Right forelimb (tissue), 1 donor: ENCODE data around the gene KCNN1.
A peak's percentile ranks its signal among the peaks of the same experiment; 100 is the strongest.
"Not testable (repeated sequence)": the region's sequence is repeated elsewhere in the genome, so short reads cannot be mapped to it uniquely, and the experiment has no call there.

ENCODE experiments used
- DNase-seq: peaks from one replicate; pipeline ENCODE4 v3.0.0-alpha.2; 2018

KCNN1 gene

DNA sequence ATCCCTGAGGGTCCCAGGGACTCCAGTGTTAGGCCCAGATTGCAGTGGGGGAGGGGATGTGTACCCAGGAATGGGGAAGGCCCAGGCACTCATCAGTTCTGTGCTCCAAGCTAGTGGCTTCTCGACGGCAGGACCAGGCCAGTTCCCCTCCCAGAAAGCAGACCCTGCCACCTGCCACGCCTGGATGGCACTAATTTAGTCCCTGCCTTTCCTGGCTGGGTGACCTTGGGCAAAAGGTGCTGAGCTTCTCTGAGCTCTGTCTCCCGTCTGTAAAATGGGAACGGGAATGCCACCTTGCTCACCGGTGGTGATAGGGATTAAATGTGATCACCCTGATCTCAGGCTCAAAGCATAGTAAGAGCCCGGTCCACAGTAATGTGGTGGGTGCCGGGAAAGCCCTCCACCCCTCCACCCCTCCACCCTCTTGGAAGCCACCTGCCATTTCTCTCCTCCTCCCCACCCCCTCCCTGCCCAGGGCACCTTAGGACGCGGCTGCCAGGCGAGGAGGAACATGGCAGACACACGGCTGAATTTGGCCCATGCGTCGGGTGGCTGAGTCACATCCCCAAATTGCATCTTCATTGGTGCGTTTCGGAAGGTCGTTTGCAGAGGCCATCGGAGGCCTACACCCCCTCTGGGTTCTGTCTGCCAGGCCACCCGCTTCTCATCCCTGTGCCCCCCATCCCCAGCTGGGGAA is 2.3 kb downstream of the KCNN1 start:
- DNase-seq: no peak

GRCh38 chr19:17972230-17972629 is 5.3 kb downstream of the KCNN1 start:
- DNase-seq: no peak

- DNase-seq: no peak
Measured at GRCh38 chr19:17973759-17974158, 6.9 kb downstream of the KCNN1 start.

DNA sequence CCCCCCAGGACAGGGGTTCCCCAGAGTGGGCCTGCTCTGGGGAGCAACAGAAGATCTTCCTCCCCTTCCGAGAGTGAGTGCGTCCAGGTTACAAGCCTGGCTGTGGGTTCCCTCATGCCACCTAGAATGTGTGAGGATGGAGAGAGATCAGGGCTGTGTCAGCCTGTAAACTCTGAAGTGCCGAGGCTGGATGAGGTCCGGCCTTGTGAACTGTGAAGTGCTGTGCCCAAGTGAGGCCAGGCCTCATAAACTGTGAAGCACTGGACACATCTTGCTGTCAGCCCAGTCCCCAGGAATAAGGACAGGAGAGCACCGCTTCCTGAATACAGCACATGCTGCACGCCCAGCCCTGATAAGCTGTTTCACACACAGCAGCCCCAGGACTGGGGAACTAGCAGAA is 7.6 kb downstream of the KCNN1 start:
- no peak for DNase-seq

GRCh38 chr19:17975032-17975431 is 8.1 kb downstream of the KCNN1 start:
- no peak for DNase-seq

- no peak for DNase-seq
Measured at GRCh38 chr19:17977021-17977420, 10.1 kb downstream of the KCNN1 start.

DNA sequence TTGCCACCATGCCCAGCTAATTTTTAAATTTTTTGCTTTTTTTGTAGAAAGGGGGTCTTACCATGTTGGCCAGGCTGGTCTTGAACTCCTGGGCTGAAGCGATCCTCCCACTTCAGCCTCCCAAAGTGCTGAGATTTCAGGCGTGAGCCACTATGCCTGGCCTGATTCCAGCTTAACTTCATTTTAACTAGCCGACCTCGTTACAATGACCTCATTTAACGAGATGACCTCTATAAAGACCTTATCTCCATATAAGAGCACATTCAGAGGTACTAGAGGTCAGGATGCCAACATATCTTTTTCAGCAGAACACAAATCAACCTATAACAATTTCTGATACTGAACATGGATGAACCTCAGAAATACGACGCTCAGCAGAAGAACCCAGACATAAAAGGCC is 10.6 kb downstream of the KCNN1 start:
- DNase-seq: no peak

- DNase-seq: no peak
Measured at GRCh38 chr19:17981611-17982010, 14.7 kb downstream of the KCNN1 start.

GRCh38 chr19:17982430-17982829 is 15.5 kb downstream of the KCNN1 start:
- DNase-seq: no peak

DNA sequence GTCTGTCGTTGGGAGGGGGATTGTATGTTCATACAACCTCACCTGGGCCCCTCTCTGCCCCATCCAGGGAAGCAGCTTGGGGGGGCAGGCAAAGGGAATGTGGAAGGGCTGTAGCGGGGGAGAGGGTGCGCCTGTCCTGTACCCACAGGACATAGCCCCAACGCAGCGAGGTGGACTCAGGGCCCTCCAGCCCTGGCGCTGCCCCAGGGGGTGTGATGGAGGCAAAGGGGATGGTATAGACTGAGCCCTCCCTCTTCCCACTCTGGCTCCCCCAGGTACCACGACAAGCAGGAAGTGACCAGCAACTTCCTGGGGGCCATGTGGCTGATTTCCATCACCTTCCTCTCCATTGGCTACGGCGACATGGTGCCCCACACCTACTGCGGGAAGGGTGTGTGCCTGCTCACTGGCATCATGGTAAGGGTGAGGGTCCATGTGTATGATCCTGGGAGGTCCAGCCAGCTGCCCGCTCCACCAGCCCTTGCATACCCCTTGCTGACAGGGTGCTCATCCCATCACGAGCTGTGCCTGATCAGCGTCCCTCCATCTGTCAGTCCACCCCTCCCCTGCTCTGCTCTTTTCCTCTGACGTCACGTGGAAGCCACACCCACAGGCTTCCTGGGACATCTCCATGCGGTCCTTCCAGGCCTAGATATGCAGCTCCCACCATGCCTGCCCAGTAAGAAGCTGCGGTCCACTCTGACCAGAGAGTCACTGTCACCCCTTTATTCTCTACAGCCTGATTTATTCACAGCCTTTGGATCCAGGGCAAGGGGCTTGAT is 18.3 kb downstream of the KCNN1 start:
- DNase-seq: no peak

DNA sequence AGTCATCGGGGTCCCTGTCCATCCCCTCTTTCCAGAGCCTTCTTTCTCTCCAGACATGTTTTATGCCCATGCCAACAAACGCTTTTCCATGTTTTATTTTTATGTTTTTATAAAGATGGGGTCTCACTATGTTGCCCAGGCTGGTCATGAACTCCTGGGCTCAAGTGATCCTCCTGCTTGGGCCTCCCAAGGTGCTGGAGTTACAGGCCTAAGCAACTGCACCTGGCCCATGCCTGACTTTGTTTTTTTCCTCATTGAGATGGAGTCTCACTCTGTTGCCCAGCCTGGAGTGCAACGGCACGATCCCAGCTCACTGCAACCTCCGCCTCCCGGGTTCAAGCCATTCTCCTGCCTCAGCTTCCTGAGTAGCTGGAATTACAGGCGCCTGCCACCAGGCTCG is 19.7 kb downstream of the KCNN1 start:
- not testable (repeated sequence) for DNase-seq

DNA sequence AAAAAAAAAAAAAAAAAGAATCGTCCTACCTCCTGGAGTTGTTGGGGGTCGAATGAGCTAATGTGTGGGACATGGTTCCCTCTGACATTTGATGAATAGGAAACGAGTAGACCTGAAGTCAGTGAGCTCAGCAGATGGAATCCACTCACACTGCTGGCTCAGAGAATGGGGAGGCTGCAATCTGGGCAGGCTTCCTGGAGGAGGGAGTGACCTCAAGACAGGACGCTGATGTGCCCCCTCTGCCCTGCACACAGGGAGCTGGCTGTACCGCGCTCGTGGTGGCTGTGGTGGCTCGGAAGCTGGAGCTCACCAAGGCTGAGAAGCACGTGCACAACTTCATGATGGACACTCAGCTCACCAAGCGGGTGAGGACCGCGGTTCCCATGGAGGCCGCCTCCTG is 21.3 kb downstream of the KCNN1 start:
- DNase-seq: no peak

DNA sequence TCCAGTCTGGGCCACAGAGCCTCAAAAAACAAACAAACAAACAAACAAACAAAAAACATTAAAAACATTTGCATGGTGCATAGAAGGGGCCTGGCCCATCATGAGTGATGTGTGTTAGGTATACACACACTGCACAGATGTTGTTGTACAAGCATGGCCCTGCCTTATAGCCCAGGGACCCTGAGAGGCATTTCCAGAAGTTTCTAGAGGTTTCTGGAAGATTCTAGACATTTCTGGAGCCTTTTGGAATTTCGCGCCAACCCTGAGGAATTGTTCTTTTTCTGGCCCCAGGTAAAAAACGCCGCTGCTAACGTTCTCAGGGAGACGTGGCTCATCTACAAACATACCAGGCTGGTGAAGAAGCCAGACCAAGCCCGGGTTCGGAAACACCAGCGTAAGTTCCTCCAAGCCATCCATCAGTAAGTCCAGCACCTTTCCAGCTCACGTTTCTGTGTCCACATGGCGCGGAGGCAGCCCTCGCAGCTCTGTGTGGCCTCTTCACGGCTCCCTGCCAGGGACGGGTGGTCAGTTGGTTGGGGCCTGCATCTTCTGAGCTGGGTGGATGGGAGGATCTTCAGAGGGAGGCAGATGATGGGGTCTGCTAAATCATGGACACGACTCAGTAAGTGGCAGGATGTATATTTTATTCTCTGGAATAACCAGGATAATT is 22.7 kb downstream of the KCNN1 start:
- DNase-seq: no peak

- DNase-seq: no peak
Measured at GRCh38 chr19:17993076-17993813, 26.3 kb downstream of the KCNN1 start.

DNA sequence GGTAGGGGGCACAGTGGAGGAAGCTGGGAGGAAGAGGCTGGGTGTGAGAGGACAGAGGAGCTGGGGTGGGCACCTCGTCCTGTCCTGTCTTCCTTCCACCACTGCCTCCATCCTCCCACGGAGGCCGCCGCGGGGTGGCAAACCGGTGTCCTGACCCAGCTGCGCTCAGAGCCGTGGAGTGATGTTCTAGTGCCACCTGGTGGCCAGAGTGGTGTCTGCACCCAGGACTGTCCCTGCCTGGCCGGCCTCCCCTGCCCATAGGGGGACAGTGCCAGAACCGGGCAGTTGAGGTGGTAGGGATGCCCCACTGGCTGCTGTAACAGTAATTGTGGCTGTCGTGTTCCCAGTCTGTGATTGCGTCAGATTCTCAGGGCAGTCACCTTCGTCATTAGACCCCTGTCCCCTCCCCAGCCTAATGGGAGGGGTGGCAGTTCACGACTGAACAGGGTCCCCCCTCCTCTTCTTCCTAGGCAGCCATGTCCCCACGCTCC is 30.0 kb downstream of the KCNN1 start:
- peak; percentile 92 for DNase-seq

DNA sequence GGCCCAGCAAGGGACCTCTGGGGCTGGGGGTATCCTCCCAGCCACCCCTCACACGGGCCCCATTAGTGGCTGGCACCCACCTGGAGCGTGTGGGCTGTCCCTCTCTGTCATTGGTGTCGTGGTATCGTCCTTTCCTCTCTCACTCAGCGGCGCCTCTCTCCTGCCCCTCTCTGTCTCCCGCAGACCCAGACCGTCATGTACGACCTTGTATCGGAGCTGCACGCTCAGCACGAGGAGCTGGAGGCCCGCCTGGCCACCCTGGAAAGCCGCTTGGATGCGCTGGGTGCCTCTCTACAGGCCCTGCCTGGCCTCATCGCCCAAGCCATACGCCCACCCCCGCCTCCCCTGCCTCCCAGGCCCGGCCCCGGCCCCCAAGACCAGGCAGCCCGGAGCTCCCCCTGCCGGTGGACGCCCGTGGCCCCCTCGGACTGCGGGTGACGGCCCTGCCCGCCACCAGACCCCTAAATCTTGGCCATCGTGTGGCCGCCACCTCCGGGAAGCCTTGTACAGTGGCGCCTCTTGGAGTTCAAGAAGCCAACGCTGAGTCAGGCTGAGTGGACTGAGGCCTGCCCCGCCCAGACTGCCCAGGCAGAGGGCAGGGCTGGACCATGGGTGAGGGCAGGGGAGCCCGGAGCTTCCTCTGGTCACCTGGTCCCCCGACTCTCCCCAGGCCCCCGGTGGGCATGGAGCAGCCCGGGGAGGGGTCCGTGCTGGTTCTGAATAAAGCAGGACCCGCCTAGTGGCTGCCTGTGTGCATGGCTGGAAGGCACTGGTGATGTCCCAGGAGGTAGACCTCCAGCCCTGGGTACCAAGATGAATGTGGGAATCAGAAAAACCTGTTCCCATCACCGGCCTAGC is 31.3 kb downstream of the KCNN1 start:
- DNase-seq: no peak

GRCh38 chr19:17998827-17999150 is 31.9 kb downstream of the KCNN1 start:
- no peak for DNase-seq

- no peak for DNase-seq
Measured at GRCh38 chr19:17999684-18000479, 33.0 kb downstream of the KCNN1 start.

DNA sequence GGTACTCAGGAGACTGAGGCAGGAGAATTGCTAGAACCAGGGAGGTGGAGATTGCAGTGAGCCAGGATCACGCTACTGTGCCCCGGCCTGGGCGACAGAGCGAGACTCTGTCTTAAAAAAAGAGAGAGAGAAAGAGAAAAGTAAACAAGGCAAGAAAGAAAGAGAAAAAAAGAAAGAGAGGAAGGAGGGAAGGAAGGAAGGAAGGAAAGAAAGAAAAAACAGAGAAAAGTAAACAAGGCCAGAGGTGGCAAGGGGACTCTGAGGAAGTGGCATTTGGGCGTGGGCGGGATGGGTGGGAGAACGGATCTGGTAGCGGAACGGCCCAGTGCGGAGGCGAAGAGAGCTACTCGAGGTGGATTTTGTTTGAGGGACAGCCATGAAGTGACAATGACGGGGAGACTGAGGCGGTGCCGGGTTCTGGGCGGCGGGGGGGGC is 33.6 kb downstream of the KCNN1 start:
- no peak for DNase-seq

GRCh38 chr19:18000915-18001776 is 34.2 kb downstream of the KCNN1 start:
- peak; percentile 83 for DNase-seq
